ENCODE results near the gene PLP2. TPM values are rescaled to one million over a fixed set of nuclear protein-coding genes. Genes with fewer than 3 reads are reported as not detected.
A peak's percentile ranks its signal among the peaks of the same experiment; 100 is the strongest.
"Not testable (repeated sequence)": the region's sequence is repeated elsewhere in the genome, so short reads cannot be mapped to it uniquely, and the experiment has no call there.

PLP2 gene
- 100 to 1,000 TPM; 163 to 214 (median 178) TPM for total RNA-seq (2021; fragmentation: NEBNext Ultra II Directional; extraction: Animal tissue kit (Norgen Biotek cat#: 25700))
- long read RNA-seq, transcript PLP2-202 (5 exons, 1,079 nt): major isoform, 111 of 120 reads
- long read RNA-seq, partial matches to known transcripts: 7 of 120 reads
- long read RNA-seq, other reads (novel, unspliced or antisense): 2 of 120 reads

GRCh38 chrX:49171752-49172279, at the start of gene PLP2:
Gene PLP2, plus strand, starts transcription at chrX:49171898. Its CDS starts 103 bp downstream, at chrX:49172001.
- Mint-ChIP-seq H3K4me1 (ENCODE audit: low read depth) (peaks cover 16% of the 10 kb centered on the region), H3K36me3 (ENCODE audit: low read depth) (peaks cover 11% of the 10 kb centered on the region; the same call in 1 of the 2 replicates), H3K27ac (peak within 1 kb of the TSS; percentile 78), H3K9me3 (no peaks in the 10 kb centered on the region), H3K4me3 (peak within 1 kb of the TSS; percentile 90), H3K27me3 (ENCODE audit: insufficient read depth) (peaks cover 4% of the 10 kb centered on the region; the same call in 1 of the 2 replicates)
- DNase-seq: peak; percentile 53
- TF ChIP-seq, protein P1, sequence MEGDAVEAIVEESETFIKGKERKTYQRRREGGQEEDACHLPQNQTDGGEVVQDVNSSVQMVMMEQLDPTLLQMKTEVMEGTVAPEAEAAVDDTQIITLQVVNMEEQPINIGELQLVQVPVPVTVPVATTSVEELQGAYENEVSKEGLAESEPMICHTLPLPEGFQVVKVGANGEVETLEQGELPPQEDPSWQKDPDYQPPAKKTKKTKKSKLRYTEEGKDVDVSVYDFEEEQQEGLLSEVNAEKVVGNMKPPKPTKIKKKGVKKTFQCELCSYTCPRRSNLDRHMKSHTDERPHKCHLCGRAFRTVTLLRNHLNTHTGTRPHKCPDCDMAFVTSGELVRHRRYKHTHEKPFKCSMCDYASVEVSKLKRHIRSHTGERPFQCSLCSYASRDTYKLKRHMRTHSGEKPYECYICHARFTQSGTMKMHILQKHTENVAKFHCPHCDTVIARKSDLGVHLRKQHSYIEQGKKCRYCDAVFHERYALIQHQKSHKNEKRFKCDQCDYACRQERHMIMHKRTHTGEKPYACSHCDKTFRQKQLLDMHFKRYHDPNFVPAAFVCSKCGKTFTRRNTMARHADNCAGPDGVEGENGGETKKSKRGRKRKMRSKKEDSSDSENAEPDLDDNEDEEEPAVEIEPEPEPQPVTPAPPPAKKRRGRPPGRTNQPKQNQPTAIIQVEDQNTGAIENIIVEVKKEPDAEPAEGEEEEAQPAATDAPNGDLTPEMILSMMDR (IDR thresholded peaks at IDR 0.05): no peak

DNA sequence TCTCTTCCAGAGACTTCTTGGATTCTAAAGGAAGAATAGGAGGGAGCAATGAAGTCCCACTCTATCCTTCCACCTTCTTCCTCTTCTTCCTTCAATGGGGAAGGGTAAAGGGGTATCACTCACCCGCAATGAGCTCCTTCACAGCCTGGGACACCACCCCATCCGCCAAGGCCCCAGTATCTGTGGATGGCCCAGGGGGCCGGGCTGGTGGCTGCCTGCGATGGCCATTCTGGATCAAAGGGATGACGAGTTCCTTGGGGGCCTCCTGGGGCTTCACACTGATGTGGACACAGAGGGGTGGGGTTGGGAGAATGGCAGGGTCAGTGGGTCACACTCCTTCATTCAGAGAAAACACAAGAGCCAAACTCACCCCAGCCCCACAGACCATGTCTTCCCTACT, 49.2 kb upstream of the PLP2 start:
- peak overlapping the region; percentile 96 for H3K4me3 Mint-ChIP-seq
- H3K9me3 Mint-ChIP-seq: no peaks in the 10 kb centered on the region
- H3K27ac Mint-ChIP-seq: peak overlapping the region; percentile 88

GRCh38 chrX:49127742-49128258, 43.9 kb upstream of the PLP2 start:
- not testable (repeated sequence) for H3K4me1 Mint-ChIP-seq (ENCODE audit: low read depth); H3K9me3 Mint-ChIP-seq; H3K36me3 Mint-ChIP-seq (ENCODE audit: low read depth); H3K4me3 Mint-ChIP-seq; H3K27me3 Mint-ChIP-seq (ENCODE audit: insufficient read depth); DNase-seq; H3K27ac Mint-ChIP-seq

More for the DNA sequence above, 49.2 kb upstream of the PLP2 start:
- Mint-ChIP-seq H3K27me3 (ENCODE audit: insufficient read depth) (peaks cover 2% of the 10 kb centered on the region; the same call in 1 of the 2 replicates), H3K4me1 (ENCODE audit: low read depth) (peaks cover 18% of the 10 kb centered on the region), H3K36me3 (ENCODE audit: low read depth) (peaks cover 15% of the 10 kb centered on the region)
- TF ChIP-seq, protein P1 (IDR thresholded peaks at IDR 0.05): no peak
- no peak for DNase-seq

DNA sequence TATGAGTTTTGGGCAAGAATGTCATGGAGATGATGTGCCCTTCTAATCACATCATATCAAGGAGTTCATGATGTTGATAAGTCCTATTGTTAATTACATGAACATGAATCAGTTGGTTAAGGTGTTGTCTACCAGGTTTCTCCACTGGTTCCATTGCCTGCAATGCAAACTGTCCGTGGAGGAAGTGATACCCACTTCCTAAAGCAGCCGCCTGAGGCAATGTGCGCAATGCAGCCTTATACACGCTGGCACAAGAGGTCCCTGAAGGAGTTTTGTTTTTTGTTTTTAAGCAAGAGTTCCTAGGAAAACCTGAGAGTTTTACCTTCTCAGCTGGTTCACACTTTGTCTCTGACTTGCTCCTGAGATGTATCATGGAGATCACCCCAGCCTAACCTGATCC, 42.3 kb upstream of the PLP2 start:
- no peak for DNase-seq
- Mint-ChIP-seq H3K27me3 (ENCODE audit: insufficient read depth) (no peaks in the 10 kb centered on the region; the same call in none of the 2 replicates), H3K9me3 (no peaks in the 10 kb centered on the region), H3K36me3 (ENCODE audit: low read depth) (no peaks in the 10 kb centered on the region), H3K4me1 (ENCODE audit: low read depth) (no peaks in the 10 kb centered on the region), H3K4me3 (no peak overlapping the region), H3K27ac (no peak overlapping the region)
- TF ChIP-seq, protein P1 (IDR thresholded peaks at IDR 0.05): no peak

DNA sequence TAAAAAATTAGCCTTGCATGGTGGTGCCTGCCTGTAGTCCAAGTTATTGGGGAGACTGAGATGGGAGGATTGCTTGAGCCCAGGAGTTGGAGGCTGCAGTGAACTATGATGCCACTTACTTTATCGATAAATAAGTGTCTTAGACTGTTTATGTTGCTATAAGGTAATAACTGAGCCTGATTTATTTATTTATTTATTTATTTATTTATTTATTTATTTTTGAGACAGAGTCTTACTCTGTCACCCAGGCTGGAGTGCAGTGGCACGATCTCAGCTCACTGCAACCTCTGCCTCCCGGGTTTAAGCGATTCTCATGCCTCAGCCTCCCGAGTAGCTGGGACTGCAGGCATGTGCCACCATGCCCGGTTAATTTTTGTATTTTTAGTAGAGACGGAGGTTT, 39.4 kb upstream of the PLP2 start:
- H3K27me3 Mint-ChIP-seq (ENCODE audit: insufficient read depth); H3K4me3 Mint-ChIP-seq; H3K27ac Mint-ChIP-seq; H3K9me3 Mint-ChIP-seq; H3K4me1 Mint-ChIP-seq (ENCODE audit: low read depth); H3K36me3 Mint-ChIP-seq (ENCODE audit: low read depth); DNase-seq: not testable (repeated sequence)

GRCh38 chrX:49133759-49134158, 37.9 kb upstream of the PLP2 start:
- TF ChIP-seq, protein P1 (IDR thresholded peaks at IDR 0.05): no peak
- no peaks in the 10 kb centered on the region for H3K36me3 Mint-ChIP-seq (ENCODE audit: low read depth)

More at GRCh38 chrX:49133759-49134158, 37.9 kb upstream of the PLP2 start:
- H3K4me1 Mint-ChIP-seq (ENCODE audit: low read depth): no peaks in the 10 kb centered on the region
- no peak for DNase-seq
- H3K27me3 Mint-ChIP-seq (ENCODE audit: insufficient read depth): no peaks in the 10 kb centered on the region; the same call in 1 of the 2 replicates
- H3K9me3 Mint-ChIP-seq: no peaks in the 10 kb centered on the region
- H3K27ac Mint-ChIP-seq: no peak overlapping the region
- H3K4me3 Mint-ChIP-seq: no peak overlapping the region

All from HFFc6 (cell line).